ENCODE data around the gene TMEM175.

Gene TMEM175

DNA sequence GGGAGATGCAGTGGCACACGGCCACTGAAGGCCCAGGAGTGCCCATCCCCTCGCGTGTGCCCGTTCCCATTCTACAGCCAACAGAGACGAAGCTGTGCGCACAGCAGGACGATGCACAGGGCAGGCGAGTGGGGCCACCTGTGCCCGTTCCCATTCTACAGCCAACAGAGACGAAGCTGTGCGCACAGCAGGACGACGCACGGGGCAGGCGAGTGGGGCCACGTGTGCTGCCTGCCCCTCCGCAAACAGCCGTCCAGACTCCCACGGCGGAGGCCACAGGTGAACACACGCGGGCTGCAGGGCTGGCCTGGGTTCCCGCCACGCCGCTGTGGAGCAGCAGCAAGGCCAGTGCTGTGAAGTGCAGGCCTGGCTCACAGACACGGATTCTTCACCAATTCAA, 32.2 kb upstream of the TMEM175 start:
- no peak for DNase-seq

DNA sequence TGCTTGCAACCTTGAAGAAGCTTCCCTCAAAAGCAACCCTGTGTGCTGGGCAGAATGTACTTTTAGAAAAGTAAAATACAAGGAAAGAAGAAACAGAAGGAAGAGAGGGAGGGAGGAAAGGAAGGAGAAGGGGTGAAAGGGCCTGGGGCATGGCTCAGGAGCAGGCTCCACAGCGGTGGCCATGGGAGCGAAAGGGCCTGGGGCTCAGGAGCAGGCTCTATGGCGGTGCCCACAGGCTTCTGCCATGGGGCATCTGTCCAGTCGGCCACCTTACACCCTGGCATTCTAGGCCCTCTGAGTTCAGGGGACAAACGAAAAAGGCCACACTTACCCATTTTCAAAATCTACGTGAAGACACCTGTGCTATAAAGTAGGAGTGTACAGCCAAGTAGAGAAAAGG, 31.5 kb upstream of the TMEM175 start:
- no peak for DNase-seq

GRCh38 chr4:901192-901910, 30.9 kb upstream of the TMEM175 start:
- no peak for DNase-seq

GRCh38 chr4:903066-904046, 28.9 kb upstream of the TMEM175 start:
- DNase-seq = no peak

GRCh38 chr4:905485-906338, 26.5 kb upstream of the TMEM175 start:
- no peak for DNase-seq

GRCh38 chr4:906339-907102, 25.7 kb upstream of the TMEM175 start:
- no peak for DNase-seq

DNA sequence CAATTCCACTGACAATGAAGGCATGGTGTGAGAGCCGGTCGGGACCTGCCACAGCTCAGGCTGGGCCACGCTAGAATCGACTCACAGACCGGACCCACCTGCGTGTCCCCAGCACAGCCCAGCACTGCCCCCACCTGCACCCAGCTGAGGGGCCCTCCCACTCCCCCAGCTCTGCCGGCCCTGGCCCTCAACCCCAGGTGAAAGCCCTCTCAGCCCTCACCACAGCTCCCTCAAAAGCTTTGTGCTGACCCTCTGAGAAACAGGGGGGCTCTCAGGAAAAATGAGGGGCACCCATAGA, 25.2 kb upstream of the TMEM175 start:
- DNase-seq = no peak

- no peak for DNase-seq
Measured at GRCh38 chr4:907691-908425, 24.4 kb upstream of the TMEM175 start.

GRCh38 chr4:909131-909571, 23.1 kb upstream of the TMEM175 start:
- no peak for DNase-seq

DNA sequence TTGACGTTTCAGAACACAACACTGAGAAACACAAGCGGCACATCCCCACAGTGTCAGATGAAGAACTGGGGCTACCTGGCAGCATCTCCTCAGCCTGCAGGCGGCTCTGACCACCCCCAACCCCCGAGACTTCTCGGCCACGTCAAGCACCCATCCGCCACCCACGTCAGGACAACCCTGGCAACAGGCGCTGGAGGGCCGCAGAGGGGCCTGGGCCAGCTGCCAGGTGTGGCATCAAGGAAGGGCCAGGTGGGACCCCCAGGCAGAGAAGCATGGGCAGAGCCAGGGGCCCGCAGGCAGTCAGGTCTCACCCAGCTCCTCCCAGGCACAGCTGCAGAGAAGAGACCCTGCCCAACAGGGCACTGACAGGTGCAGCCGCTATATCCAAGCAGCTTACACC, 22.4 kb upstream of the TMEM175 start:
- DNase-seq = no peak

DNA sequence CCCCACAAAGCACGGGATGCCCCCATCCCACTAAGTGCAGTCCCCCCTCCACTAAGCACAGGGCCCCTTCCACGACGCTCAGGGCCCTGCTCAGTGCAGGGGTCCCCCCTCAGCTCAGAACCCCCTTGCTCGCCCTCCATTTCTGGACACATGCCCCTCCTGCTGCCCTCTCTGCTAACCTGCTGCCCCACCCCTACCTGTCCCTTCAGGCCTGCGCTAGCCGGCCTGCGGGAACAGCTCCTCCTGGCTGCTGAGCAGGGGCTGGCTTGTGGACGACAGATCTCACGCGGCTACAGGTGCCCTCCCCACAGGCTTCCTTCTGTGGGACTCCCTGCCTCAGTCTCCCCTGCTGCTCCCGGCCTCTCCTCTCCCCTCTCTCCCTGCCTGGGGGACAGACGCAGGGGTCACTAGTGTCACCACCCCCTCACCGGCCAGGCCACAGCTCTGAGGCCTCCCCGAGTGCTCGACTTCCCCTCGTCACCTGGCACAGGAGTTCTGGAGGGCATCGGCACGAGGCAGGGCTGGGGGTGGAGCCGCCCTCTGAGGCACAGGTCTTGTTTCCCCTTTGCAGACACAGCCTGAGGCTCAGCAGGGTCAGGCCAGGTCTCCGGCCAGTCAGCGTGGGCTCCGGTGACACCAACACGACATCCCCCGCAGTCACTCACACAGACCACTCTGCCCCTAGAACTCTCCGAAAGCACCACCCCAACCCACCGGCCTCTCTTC, 21.7 kb upstream of the TMEM175 start:
- no peak for DNase-seq

- DNase-seq = no peak
Measured at GRCh38 chr4:911221-911751, 21.0 kb upstream of the TMEM175 start.

GRCh38 chr4:911871-912490, 20.3 kb upstream of the TMEM175 start:
- DNase-seq = no peak

- DNase-seq = no peak
Measured at GRCh38 chr4:912548-913279, 19.5 kb upstream of the TMEM175 start.

DNA sequence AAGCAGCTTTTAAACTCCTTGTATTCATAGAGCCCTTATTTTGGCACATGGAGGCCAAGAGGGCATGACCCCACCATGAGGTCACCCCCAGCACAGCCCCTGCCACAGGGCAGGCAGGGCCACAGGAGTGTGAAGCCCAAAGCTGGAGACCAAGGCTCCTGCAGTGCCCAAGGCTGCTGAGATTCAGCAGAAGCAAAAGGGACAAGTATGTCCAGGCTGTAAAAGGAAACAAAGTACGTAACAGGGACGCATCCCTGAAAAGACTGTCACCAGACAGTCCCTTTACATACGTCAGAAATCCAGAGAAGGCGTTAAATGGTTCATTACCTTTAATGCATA, 19.0 kb upstream of the TMEM175 start:
- no peak for DNase-seq

- no peak for DNase-seq
Measured at GRCh38 chr4:914531-914930, 17.7 kb upstream of the TMEM175 start.

DNA sequence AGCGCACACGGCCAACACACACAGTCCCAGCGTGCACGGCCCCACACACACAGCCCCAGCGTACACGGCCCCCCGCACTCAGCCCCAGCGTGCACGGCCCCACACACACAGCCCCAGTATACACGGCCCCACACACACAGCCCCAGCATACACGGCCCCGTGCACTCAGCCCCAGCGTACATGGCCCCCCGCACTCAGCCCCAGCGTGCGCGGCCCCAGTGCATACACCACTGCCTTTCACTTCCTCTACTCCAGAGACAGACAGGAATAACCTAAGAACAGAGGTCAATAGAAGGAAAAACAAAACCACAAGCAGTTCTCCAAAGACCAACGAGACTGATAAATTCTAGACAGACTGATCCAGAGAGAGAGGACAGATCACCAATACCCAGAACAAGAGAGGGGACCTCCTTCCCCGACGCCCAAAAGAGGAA, 17.2 kb upstream of the TMEM175 start:
- DNase-seq = no peak

DNA sequence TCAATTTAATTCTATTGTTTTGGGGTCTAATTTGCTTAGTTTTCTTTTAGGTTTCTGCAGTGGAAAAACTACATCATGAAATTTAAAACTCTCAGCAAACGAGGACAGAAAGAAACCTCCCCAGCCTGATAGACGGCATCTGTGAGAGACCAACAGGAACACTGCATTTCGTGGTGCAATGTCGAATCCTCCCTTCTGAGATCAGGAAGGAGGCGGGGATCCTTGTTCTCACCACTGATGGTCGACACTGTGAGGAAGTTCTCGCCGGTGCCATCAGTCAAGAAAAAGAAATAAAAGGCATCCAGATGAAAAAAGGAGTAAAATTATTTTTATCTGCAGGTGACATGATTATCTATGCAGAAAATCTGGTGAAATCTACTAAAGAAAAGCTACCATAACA, 16.7 kb upstream of the TMEM175 start:
- DNase-seq = no peak

- no peak for DNase-seq
Measured at GRCh38 chr4:917466-917865, 14.8 kb upstream of the TMEM175 start.

GRCh38 chr4:917992-918391, 14.3 kb upstream of the TMEM175 start:
- no peak for DNase-seq
